Colonic mucosa (tissue), 4 donors: ENCODE results near the gene HHIP. TPM values are rescaled to one million over a fixed set of nuclear protein-coding genes. Genes with fewer than 3 reads are reported as not detected.

Source experiments
- DNase-seq: peaks from one replicate; pipeline ENCODE4 v3.0.0-alpha.2; 2020
- H3K27ac ChIP-seq: fragments of 200-600 bp; one replicate; pipeline ENCODE4 v1.8.0; 2021
- H3K27me3 ChIP-seq: fragments of 200-600 bp; one replicate; pipeline ENCODE4 v1.8.0; 2021
- H3K36me3 ChIP-seq: fragments of 200-600 bp; one replicate; pipeline ENCODE4 v1.8.0; 2021
- H3K4me1 ChIP-seq: fragments of 200-600 bp; one replicate; pipeline ENCODE4 v1.8.0; 2021; ENCODE audit warnings: mild to moderate bottlenecking
- H3K4me3 ChIP-seq: fragments of 200-600 bp; one replicate; pipeline ENCODE4 v1.8.0; 2021
- H3K9ac ChIP-seq, 2 donors: one replicate each; pipeline ENCODE4 v1.7.0; 2013; ENCODE audit warnings: control low read depth in 2 of 2, low read depth in 2 of 2, low read length in 2 of 2
- H3K9me3 ChIP-seq: fragments of 200-600 bp; one replicate; pipeline ENCODE4 v1.8.0; 2021
- CTCF ChIP-seq: fragments of 200-600 bp; IDR thresholded peaks from one replicate; pipeline ENCODE4 v1.8.0; 2022; ENCODE audit warnings: antibody characterized with exemption, mild to moderate bottlenecking
- intact Hi-C: fragments of 100-400 bp; cut with DNase I; formaldehyde crosslinking; loops from one replicate; pipeline ENCODE4 v1.14.1; 2022
- total RNA-seq, 2 donors: library from RNA; stranded (reverse); fragmentation: NEBNext Ultra II Directional in 1 of 2; extraction: Animal tissue kit (Norgen Biotek cat#: 25700) in 1 of 2; gene quantifications; one replicate each; pipeline ENCODE4 v1.2.1, GENCODE V29; 2021
- donor health status: healthy.
- donor health status: DM: no; HTN: no; CAD: no.
- donor health status: DM: no; HTN: no; CAD: no.

Gene HHIP
- total RNA-seq, 2 donors from 2014 or later, result 4.2 to 5.9 TPM

- DNase-seq, result no peak
- intact Hi-C loops, result no loop called here
- no peaks in the 10 kb centered on the region for H3K9me3 ChIP-seq
- no peaks in the 10 kb centered on the region for H3K36me3 ChIP-seq
- no peak overlapping the region for H3K9ac ChIP-seq
- H3K4me3 ChIP-seq, result no peak overlapping the region
- H3K27me3 ChIP-seq, result no peaks in the 10 kb centered on the region
- H3K27ac ChIP-seq, result no peak overlapping the region
- H3K4me1 ChIP-seq, result no peaks in the 10 kb centered on the region
- no peak for TF ChIP-seq CTCF
Measured at GRCh38 chr4:144721994-144722393, 76.0 kb downstream of the HHIP start.

- H3K27me3 ChIP-seq, result no peaks in the 10 kb centered on the region
- no peak for DNase-seq
- H3K4me1 ChIP-seq, result no peaks in the 10 kb centered on the region
- no peaks in the 10 kb centered on the region for H3K9me3 ChIP-seq
- H3K36me3 ChIP-seq, result no peaks in the 10 kb centered on the region
- no peak overlapping the region for H3K9ac ChIP-seq
- no peak for TF ChIP-seq CTCF
- intact Hi-C loops, result no loop called here
- no peak overlapping the region for H3K4me3 ChIP-seq
- no peak overlapping the region for H3K27ac ChIP-seq
Measured at GRCh38 chr4:144723471-144723870, 77.5 kb downstream of the HHIP start.

DNA sequence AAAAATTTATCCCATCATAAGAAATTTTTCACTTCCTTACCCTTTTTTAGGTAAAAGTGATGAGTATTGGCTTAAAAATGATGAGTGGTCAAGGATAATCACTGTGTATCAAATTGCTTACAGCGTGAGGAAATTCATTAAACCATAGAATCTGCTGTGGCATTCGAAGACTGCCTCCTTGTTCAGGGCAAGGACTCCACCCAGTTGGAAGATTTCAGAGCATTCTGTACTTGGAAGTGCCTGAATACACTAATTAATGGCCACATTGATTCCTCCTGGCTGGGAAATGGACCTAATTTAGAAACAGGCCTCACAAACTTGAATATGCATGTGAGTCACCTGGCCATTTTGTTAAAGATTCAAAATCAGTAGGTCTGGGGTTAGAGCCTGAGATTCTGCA is 83.2 kb downstream of the HHIP start:
- Histone ChIP-seq H3K27ac (no peak overlapping the region), H3K4me1 (no peaks in the 10 kb centered on the region), H3K4me3 (no peak overlapping the region), H3K9me3 (no peaks in the 10 kb centered on the region), H3K36me3 (no peaks in the 10 kb centered on the region), H3K27me3 (no peaks in the 10 kb centered on the region), H3K9ac (no peak overlapping the region)
- no peak for TF ChIP-seq CTCF
- intact Hi-C loops, result no loop called here
- no peak for DNase-seq

GRCh38 chr4:144732584-144733428 is 86.8 kb downstream of the HHIP start:
- no peaks in the 10 kb centered on the region for H3K27me3 ChIP-seq
- no peak overlapping the region for H3K9ac ChIP-seq
- intact Hi-C loops, result no loop called here
- H3K9me3 ChIP-seq, result no peaks in the 10 kb centered on the region
- no peak for TF ChIP-seq CTCF
- H3K4me1 ChIP-seq, result no peaks in the 10 kb centered on the region
- DNase-seq, result no peak
- no peaks in the 10 kb centered on the region for H3K36me3 ChIP-seq
- no peak overlapping the region for H3K4me3 ChIP-seq
- H3K27ac ChIP-seq, result no peak overlapping the region

DNA sequence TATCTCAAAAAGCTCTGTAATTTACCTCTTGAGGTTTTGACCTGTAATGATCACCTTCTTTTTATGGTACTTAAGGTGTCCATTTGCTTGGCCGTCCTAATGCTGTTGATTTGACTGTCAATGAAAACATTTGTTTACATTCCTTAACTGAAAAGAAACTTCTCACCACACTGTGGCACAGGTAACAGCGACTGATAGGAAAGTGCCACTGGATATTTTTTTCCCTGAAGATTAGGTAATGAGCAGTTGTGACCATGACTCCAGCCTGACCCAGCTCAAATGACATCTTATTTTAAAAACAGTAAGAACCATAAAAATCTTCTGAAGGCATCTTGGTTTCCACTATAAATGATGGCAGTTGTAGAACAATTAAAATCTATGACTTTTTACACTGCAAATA is 87.6 kb downstream of the HHIP start:
- H3K27me3 ChIP-seq, result no peaks in the 10 kb centered on the region
- no peaks in the 10 kb centered on the region for H3K9me3 ChIP-seq
- no peaks in the 10 kb centered on the region for H3K4me1 ChIP-seq
- no peak overlapping the region for H3K9ac ChIP-seq
- H3K4me3 ChIP-seq, result no peak overlapping the region
- H3K27ac ChIP-seq, result no peak overlapping the region
- DNase-seq, result no peak
- TF ChIP-seq CTCF, result no peak
- intact Hi-C loops, result no loop called here
- no peaks in the 10 kb centered on the region for H3K36me3 ChIP-seq
